HepG2 (cell line): Measurements from ENCODE around the gene WSCD2. TPM values are rescaled to one million over a fixed set of nuclear protein-coding genes. Genes with fewer than 3 reads are reported as not detected.

Experiments
- ATAC-seq: fragments of 200-7000 bp; cut with Tn5 transposase; 3 replicates; pipeline ENCODE4 v1.9.1; 2020; ENCODE audit warnings: mild to moderate bottlenecking, moderate library complexity
- BruUV-seq: library from RNA; stranded (reverse); fragments of 400-500 nt; replicated peaks from 2 replicates; lab custom pipeline; 2021; lab: Mats Ljungman, UMichigan
- CTCF ChIA-PET: fragments of 300-600 bp; formaldehyde crosslinking; extraction: SDS; loops from one replicate; lab custom pipeline; 2021; ENCODE audit warnings: low total read pairs, inconsistent platforms, low intra/inter-chr PET ratio; lab: Yijun Ruan, JAX
- POLR2A ChIA-PET: fragments of 350-600 bp; sonication (Branson Sonifier 250); formaldehyde crosslinking; loops from one replicate; lab custom pipeline; 2020; ENCODE audit warnings: antibody characterized with exemption, inconsistent platforms; lab: Yijun Ruan, JAX
- DNase-seq: peaks from one replicate; pipeline ENCODE4 v3.0.0-alpha.2; 2015; ENCODE audit warnings: low spot score
- FAIRE-seq: peaks from 3 replicates; lab custom pipeline; 2011; peaks lifted over from hg19 to GRCh38; lab: Jason Lieb, UNC
- H2AFZ ChIP-seq: one replicate; pipeline ENCODE4 v1.6.1; 2011; ENCODE audit warnings: low read length, inconsistent platforms
- H3K27ac ChIP-seq: fragments of 300-600 bp; 3 replicates; pipeline ENCODE4 v1.8.0; 2011; ENCODE audit warnings: mixed run types, mild to moderate bottlenecking, mixed read lengths, low read length, inconsistent platforms; ENCODE audit not compliant: insufficient read depth; ENCODE audit errors: extremely low read length
- H3K27me3 ChIP-seq, 2 experiments: fragments of 200-600 bp in 1 of 2; 2 replicates in 1 of 2; 3 replicates in 1 of 2; pipeline versions ENCODE4 v1.6.0 to v1.8.0; 2011; ENCODE audit warnings: low read length in 2 of 2, mild to moderate bottlenecking in 2 of 2, moderate library complexity in 2 of 2, inconsistent platforms in 1 of 2; ENCODE audit not compliant: insufficient read depth in 2 of 2, control insufficient read depth in 1 of 2
- H3K36me3 ChIP-seq, 2 experiments: fragments of 200-600 bp in 1 of 2; replicated peaks in 1 of 2; 2 replicates in 1 of 2; 3 replicates in 1 of 2; pipeline versions ENCODE4 v1.5.1 to v1.8.0; 2011; ENCODE audit warnings: low read length in 2 of 2, inconsistent platforms in 1 of 2; ENCODE audit not compliant: insufficient read depth in 2 of 2, control insufficient read depth in 1 of 2
- H3K4me1 ChIP-seq: 2 replicates; pipeline ENCODE4 v1.5.1; 2012; ENCODE audit warnings: low read length, inconsistent platforms; ENCODE audit not compliant: insufficient read depth
- H3K4me2 ChIP-seq: 2 replicates; pipeline ENCODE4 v1.6.0; 2011; ENCODE audit warnings: low read depth, low read length, inconsistent platforms
- H3K4me3 ChIP-seq, 3 experiments: fragments of 200-600 bp in 1 of 3; sonication (generic), shearing (Covaris generic) in 1 of 3; replicated peaks in 1 of 3; 2 replicates each; pipeline ENCODE4 v1.5.1; 2011 to 2016; ENCODE audit warnings: low read length in 3 of 3, inconsistent platforms in 2 of 3, low read depth in 2 of 3, mild to moderate bottlenecking in 2 of 3, control low read depth in 1 of 3, mixed read lengths in 1 of 3; ENCODE audit not compliant: insufficient read depth in 1 of 3
- H3K79me2 ChIP-seq: one replicate; pipeline ENCODE4 v1.6.1; 2011; ENCODE audit warnings: low read length, inconsistent platforms; ENCODE audit not compliant: insufficient read depth
- H3K9ac ChIP-seq: 2 replicates; pipeline ENCODE4 v1.6.0; 2011; ENCODE audit warnings: mild to moderate bottlenecking, low read depth, low read length, inconsistent platforms; ENCODE audit not compliant: insufficient read depth
- H3K9me3 ChIP-seq: 2 replicates; pipeline ENCODE4 v1.5.1; 2012; ENCODE audit warnings: mild to moderate bottlenecking, low read length
- H4K20me1 ChIP-seq: 2 replicates; pipeline ENCODE4 v1.6.0; 2011; ENCODE audit warnings: inconsistent platforms, mild to moderate bottlenecking, low read length, moderate library complexity; ENCODE audit not compliant: insufficient read depth
- ATF7 ChIP-seq, 2 experiments: fragments of 450-650 bp in 1 of 2; sonication (generic) in 1 of 2; formaldehyde crosslinking in 1 of 2; IDR thresholded peaks; 2 replicates each; pipeline versions ENCODE4 v1.4.0 to v1.6.1; 2016 to 2020; ENCODE audit warnings: antibody characterized with exemption in 1 of 2, mild to moderate bottlenecking in 1 of 2, missing genetic modification reagents in 1 of 2
- BRD4 ChIP-seq: sonication (generic); formaldehyde crosslinking; IDR thresholded peaks from 2 replicates; pipeline ENCODE4 v1.4.0; 2020; ENCODE audit warnings: missing genetic modification reagents
- EP300 ChIP-seq, 3 experiments: sonication (generic) in 1 of 3; formaldehyde crosslinking in 1 of 3; IDR thresholded peaks; 2 replicates each; pipeline versions ENCODE4 v1.5.1 to v1.6.1; 2011 to 2020; ENCODE audit warnings: low read depth in 2 of 3, low read length in 2 of 3, borderline replicate concordance in 1 of 3, improper control_type of control experiment in 1 of 3, mild to moderate bottlenecking in 1 of 3, missing genetic modification reagents in 1 of 3, moderate library complexity in 1 of 3
- SIX1 ChIP-seq: sonication (generic); formaldehyde crosslinking; IDR thresholded peaks from 2 replicates; pipeline ENCODE4 v1.4.0; 2020; ENCODE audit warnings: missing genetic modification reagents, borderline replicate concordance
- ZNF101 ChIP-seq: sonication (generic); formaldehyde crosslinking; IDR thresholded peaks from 2 replicates; pipeline ENCODE4 v1.4.0; 2020; ENCODE audit warnings: mild to moderate bottlenecking, low read depth, missing genetic modification reagents, borderline replicate concordance
- ZNF235 ChIP-seq: sonication (generic); formaldehyde crosslinking; IDR thresholded peaks from 2 replicates; pipeline ENCODE4 v1.8.1; 2023; ENCODE audit warnings: mild to moderate bottlenecking, missing genetic modification reagents, borderline replicate concordance
- ZNF768 ChIP-seq: sonication (generic); formaldehyde crosslinking; IDR thresholded peaks from 2 replicates; pipeline ENCODE4 v1.4.0; 2020; ENCODE audit warnings: missing genetic modification reagents
- ZSCAN30 ChIP-seq: sonication (generic); formaldehyde crosslinking; IDR thresholded peaks from 2 replicates; pipeline ENCODE4 v1.5.0; 2020; ENCODE audit warnings: mild to moderate bottlenecking, missing genetic modification reagents
- WGBS: methylation state at CpG from one replicate; pipeline ENCODE4 v1.1.6; 2017; ENCODE audit warnings: low lambda C conversion rate; 5-methylcytosine and 5-hydroxymethylcytosine counted together
- in situ Hi-C: cut with HindIII; loops from 2 replicates; pipeline ENCODE4 v1.10.0; 2017; ENCODE audit warnings: low pct_unique_long_range_greater_than_20kb; ENCODE audit not compliant: extremely low pct_ligation_motif_present
- intact Hi-C: fragments of 100-400 bp; cut with micrococcal nuclease; formaldehyde crosslinking; loops from one replicate; pipeline ENCODE4 v1.10.0; 2022; ENCODE audit not compliant: unreplicated experiment
- polyA plus RNA-seq, 8 experiments: library from polyadenylated mRNA; depleted of rRNA in 3 of 8; stranded (reverse) in 7 of 8; unstranded in 1 of 8; fragments of >200 nt; fragmentation: Illumina TruSeq in 4 of 8; extraction: Trizol in 4 of 8; gene quantifications; 2 replicates each; pipeline versions ENCODE4 v1.2.1 to v1.2.3, GENCODE V29; 2011 to 2016; ENCODE audit warnings: low read depth in 4 of 8, missing spikeins in 1 of 8, mixed read lengths in 1 of 8; ENCODE audit not compliant: insufficient read depth in 1 of 8
- total RNA-seq, 5 experiments: library from RNA; depleted of rRNA; stranded (reverse); fragments of >200 nt; fragmentation: Illumina TruSeq; extraction: Trizol; gene quantifications; 2 replicates each; pipeline ENCODE4 v1.2.3, GENCODE V29; 2016; ENCODE audit warnings: low read depth in 1 of 5

WSCD2 gene
- total and polyA plus RNA-seq, 2 of the 13 experiments (the other 11 are each of a cell fraction or from before 2014, with no cell fraction given) = not detected

DNA sequence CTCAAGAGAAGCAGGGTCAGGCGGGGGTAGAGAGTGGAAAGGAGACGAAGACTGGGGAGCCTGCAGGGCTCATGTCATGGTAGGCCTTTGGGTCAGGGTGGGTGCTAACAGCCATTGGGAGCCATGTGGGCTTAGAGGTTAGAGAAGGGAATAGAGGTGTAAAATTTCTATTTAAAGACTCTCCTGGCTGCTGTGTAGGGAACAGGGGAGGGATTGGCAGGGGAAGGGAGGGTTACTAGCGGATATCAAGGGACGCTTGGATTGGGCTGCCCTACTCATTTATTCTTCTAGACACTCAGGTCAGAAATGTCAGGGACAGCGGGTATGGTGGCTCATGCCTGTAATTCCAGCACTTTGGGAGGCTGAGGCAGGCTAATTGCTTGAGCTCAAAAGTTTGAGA lies 18.2 kb downstream of the WSCD2 start:
- BruUV-seq = no TSS peak
- POLR2A ChIA-PET = no interaction called here
- no peaks in the 10 kb centered on the region for H3K36me3 ChIP-seq
- no peaks in the 10 kb centered on the region for H3K4me1 ChIP-seq
- in situ Hi-C loops = no loop called here
- no peak overlapping the region for H3K4me2 ChIP-seq
- WGBS = 11% methylated on average over 5 of the region's 5 CpGs
- ATAC-seq = no peak
- no peak overlapping the region for H3K27ac ChIP-seq
- TF ChIP-seq EP300 (IDR thresholded peaks at IDR 0.05; ENCODE audit: low read depth in 2 of 2, low read length in 2 of 2) = no peak
- no peak for TF ChIP-seq EP300 (CRISPR knock-in tag; IDR thresholded peaks at IDR 0.05; ENCODE audit: borderline replicate concordance)
- TF ChIP-seq ZNF101 = no peak
- TF ChIP-seq ZNF235 (CRISPR knock-in tag) = no peak
- TF ChIP-seq BRD4 (CRISPR knock-in tag) = no peak
- H3K9me3 ChIP-seq = no peaks in the 10 kb centered on the region
- no peak for DNase-seq
- no peak for FAIRE-seq
- no peaks in the 10 kb centered on the region for H4K20me1 ChIP-seq
- H3K79me2 ChIP-seq = no peaks in the 10 kb centered on the region
- intact Hi-C loops = no loop called here
- CTCF ChIA-PET = no interaction called here
- peaks cover 0 to 3% of the 10 kb centered on the region in 2 experiments; a peak in 3 of 5 replicates for H3K27me3 ChIP-seq
- no peak overlapping the region for H2AFZ ChIP-seq
- no peak overlapping the region for H3K9ac ChIP-seq
- no peak overlapping the region for H3K4me3 ChIP-seq

- in situ Hi-C loops = no loop called here
- H3K36me3 ChIP-seq = no peaks in the 10 kb centered on the region
- peaks cover 0 to 3% of the 10 kb centered on the region in 2 experiments; a peak in 3 of 5 replicates for H3K27me3 ChIP-seq
- no peak overlapping the region for H3K9ac ChIP-seq
- FAIRE-seq = no peak
- H3K4me2 ChIP-seq = no peak overlapping the region
- POLR2A ChIA-PET = no interaction called here
- 7% methylated on average over 3 of the region's 3 CpGs for WGBS
- H4K20me1 ChIP-seq = no peaks in the 10 kb centered on the region
- no peak for DNase-seq
- no peaks in the 10 kb centered on the region for H3K79me2 ChIP-seq
- no peak overlapping the region for H2AFZ ChIP-seq
- no peak overlapping the region for H3K27ac ChIP-seq
- CTCF ChIA-PET = no interaction called here
- no peak overlapping the region for H3K4me3 ChIP-seq
- TF ChIP-seq ATF7 (IDR thresholded peaks at IDR 0.05) = peak; percentile 78
- TF ChIP-seq ATF7 (CRISPR knock-in tag; IDR thresholded peaks at IDR 0.05) = no peak
- no peak for TF ChIP-seq SIX1
- TF ChIP-seq ZSCAN30 = no peak
- TF ChIP-seq ZNF768 (CRISPR knock-in tag) = peak; percentile 75; the same call in 1 of the 2 replicates
- no peaks in the 10 kb centered on the region for H3K9me3 ChIP-seq
- ATAC-seq = no peak
- BruUV-seq = no TSS peak
- intact Hi-C loops = no loop called here
- H3K4me1 ChIP-seq = no peaks in the 10 kb centered on the region
Measured at GRCh38 chr12:108148521-108149074, 19.5 kb downstream of the WSCD2 start.
